ENCODE results near the gene NOL11.
"Not testable (repeated sequence)": the region's sequence is repeated elsewhere in the genome, so short reads cannot be mapped to it uniquely, and the experiment has no call there.

The NOL11 gene

DNA sequence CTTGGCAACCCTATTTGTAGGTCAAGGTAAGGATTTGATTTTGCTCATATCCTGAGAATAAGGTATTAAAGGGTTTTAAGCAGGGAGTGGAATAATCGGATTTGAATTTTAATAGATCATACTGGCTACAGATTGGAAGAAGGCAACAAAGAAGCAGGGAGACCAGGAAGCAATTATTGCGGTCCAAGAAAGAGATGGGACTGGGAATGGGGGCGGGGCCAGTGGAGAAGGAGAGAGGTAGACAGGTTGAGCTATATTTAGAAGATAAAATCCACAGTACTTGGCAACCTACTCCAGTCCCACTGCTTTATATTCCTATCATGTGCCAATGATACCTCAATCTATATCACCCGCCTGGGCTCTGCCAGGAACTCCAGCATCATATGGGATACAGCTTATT lies 5.8 kb upstream of the NOL11 start:
- no peak for DNase-seq

DNA sequence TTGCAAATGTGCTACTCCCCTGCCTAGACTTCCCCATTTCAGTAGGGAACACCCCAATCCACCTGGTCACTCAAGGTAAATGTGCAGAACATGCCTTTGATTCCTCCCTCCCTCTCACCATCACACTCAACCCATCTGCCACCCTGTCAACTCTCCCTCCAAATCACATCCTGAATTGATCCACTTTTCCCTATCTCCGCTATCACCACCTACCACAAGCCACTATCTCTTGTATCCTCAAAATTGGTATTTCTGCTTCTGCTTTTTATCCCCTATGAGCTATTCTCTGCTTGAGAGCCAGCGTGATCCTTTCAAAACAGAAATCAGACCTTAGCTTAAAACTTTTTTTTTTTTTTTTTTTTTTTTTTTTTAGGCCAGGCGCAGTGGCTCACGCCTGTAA lies 5.4 kb upstream of the NOL11 start:
- no peak for DNase-seq

DNA sequence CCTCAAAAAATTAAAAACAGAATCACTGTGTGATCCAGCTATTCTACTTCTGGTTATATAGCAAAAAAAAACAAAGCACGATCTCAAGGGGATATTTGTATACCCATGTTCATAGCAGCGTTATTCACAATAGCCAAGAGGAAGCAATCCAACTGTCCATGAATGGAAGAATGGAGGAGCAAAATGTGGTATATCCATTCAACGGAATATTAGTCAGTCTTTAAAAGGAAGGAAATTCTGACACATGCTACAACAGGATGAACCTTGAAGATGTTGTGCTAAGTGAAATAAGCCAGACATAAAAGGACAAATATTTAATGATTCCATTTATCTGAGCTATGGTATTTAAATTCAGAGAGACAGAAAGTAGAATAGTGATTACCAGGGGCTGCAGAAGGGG lies 4.6 kb upstream of the NOL11 start:
- DNase-seq, result no peak

DNA sequence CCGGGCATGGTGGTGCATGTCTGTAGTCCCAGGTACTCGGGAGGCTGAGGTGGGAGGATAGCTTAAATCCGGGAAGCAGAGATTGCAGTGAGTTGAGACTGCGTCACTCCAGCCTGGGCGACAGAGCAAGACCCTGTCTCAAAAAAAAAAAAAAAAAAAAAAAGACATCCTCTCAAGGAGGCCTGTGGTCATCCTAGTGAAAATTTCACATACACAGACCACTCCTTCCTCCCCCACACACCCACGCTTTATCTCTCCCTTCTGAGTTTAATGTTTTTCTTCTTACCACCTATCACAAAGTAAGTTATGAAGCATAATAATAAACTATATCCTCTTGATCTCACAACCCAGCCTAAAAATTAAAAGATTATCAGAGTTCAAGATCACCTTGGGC lies 1.3 kb upstream of the NOL11 start:
- DNase-seq, result no peak

DNA sequence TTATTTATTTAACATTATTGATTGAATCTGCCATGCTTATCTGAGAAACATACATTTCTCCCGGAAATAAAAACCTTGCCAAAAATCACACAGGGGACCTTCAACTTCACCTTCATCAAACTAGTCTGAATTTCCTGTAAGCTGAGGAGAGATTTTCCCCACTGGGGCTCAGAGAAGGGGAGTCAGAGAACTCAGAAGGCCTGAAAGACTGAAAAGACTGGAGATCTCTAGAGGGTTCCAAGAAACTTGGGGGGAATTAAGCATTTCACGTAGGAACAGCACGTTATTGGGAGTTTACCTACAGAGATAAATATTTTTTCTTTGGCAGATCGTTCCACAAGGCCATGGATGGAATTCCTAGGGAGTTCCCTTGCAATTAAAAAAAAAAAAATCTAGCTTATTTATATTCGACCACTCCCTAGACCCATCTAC lies 528 bp upstream of the NOL11 start:
- no peak for DNase-seq

DNA sequence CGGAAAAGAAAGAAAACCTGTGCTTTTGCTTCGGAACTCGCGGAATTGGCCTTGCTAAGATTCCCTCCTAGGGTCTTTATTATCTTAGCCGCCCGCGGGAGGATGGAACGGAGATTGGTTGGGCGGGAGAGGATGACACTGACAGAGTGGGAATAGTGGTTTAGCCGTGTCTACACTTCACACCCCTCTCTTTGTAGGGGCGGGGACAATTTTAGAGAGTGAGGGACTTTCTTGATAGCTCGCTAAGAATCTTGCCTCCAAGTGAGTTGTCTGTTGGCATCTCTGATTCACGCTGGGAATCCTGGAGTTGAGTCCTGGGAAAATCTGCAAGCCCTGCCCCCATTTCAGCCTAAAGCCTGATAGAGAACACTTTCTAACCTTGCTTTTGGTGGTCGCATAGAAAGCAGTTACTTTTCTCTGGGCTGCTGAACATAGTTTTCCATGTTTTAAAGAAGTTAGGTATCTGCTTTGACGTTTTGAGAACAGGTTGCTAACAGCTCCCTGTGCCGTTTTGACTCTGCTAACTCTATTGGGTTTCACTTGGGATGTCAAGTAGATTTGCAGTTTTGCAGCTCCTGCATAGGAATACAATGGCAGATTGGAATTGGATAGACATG lies 697 bp downstream of the NOL11 start:
- DNase-seq, result peak; percentile 42

DNA sequence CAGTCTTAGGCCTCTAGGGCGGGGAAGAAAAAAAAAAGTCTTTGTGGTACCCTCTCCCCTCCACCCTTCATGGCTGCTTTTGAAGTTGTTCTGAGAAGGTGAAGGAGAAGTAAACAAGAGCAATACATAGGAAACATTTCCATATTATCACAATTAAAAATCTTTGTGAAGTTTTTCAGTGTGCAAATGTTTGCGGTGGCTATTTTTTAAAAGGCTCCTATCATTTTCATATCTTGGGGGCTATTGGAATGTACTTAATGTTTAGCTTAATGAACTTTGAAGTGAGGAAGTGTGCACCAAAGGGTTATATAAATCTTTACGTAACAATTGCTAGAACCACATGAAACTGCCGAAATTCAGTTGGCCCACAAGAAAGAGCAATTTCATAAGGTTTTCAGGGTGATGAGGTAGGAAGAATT lies 7.6 kb downstream of the NOL11 start:
- DNase-seq, result no peak

DNA sequence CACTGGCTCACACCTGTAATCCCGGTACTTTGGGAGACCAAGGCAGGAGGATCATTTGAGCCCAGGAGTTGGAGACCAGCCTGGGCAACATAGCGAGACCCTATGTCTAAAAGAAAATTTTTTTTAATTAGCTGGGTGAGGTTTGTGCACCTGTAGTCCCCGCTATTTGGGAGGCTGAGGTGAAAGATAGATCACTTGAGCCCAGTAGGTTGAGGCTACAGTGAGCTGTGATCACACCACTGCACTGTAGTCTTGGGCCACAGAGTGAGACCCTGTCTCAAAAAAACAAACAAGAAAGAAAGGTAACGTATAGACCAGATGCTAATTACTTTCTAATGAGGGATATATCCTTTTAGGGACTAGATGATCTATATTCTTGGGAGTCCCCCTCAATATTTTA lies 8.1 kb downstream of the NOL11 start:
- no peak for DNase-seq

DNA sequence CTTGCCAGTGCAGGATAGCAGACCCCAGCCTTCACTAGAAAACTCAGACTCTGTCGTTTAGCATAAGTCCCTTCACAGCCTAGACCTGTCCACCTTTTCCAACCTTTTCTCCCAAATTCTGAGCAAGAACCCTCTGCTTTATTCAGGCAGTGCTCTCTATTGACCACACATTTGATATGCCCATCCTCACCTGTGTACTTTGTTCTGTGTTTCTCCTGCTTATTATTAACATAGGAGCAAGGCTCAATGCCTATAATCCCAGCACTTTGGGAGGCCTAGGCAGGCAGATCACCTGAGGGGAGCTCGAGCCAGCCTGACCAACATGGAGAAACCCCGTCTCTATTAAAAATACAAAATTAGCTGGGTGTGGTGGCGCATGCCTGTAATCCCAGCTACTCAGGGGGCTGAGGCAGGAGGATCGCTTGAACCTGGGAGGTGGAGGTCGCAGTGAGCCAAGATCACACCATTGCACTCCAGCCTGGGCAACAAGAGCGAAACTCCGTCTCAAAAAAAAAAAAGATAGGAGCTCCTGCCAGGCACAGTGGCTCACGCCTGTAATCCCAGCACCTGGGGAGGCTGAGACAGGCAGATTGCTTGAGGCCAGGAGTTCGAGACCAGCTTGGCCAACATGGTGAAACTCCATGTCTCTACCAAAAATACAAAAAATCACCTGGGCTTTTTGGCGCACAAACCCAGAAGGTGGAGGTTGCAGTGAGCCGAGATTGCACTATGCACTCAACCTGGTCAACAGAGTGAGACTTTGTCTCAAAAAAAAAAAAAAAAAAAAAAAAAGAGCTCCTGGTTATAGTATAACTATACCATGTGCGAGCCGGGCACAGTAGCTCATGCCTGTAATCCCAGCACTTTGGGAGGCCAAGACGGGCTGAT lies 9.7 kb downstream of the NOL11 start:
- DNase-seq, result not testable (repeated sequence)

DNA sequence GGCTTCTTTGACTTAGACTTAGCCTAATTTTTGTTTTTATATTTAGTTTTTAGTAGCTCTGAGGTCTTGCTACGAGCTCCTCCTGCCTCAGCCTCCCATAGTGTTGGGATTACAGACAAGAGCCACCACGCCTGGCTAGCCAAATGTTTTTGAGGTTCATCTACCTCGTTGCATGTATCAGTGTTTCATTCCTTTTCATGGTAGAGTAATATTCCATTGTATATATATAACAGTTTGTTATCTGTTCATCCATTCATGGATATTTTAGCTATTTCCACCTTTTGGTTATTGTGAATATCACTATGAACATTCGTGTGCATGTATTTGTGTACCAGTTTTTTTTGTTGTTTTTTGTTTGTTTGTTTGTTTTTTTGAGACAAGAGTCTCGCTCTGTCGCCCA lies 12.2 kb downstream of the NOL11 start:
- DNase-seq, result no peak

DNA sequence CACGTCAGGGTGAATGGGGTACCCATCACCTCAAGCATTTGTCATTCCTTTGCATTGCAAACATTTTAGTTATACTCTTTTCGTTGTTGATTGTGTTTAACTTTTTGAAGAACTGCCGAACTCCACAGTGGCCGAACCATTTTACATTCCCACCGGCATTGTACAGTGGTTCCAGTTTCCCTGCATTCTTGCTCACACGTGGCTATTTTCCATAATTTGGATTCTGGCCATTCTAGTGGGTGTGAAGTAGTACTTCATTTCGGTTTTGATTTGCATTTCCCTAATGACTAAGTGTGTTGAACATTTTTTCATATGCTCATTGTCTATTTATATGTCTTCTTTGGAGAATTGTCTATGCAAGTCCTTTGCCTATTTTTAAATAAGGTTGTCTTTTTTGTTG lies 13.0 kb downstream of the NOL11 start:
- no peak for DNase-seq

DNA sequence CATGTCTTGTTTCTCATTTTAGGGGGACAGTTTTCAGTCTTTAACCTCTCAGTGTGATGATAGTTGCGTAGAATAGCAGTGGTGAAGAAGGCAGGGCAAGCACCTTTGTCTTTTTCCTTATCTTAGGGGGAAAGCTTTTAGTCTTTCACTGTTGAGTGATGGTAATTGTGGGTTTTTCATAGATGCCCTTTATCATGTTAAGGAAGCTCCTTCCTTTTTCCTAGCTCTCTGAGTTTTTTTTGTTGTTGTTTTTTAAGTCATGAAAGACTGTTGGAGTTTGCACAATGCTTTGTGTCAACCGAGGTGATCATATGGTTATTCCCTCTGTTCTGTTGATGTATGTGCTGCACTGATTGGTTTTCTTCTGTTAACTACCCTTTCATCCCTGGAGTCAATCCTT lies 15.7 kb downstream of the NOL11 start:
- DNase-seq, result no peak

DNA sequence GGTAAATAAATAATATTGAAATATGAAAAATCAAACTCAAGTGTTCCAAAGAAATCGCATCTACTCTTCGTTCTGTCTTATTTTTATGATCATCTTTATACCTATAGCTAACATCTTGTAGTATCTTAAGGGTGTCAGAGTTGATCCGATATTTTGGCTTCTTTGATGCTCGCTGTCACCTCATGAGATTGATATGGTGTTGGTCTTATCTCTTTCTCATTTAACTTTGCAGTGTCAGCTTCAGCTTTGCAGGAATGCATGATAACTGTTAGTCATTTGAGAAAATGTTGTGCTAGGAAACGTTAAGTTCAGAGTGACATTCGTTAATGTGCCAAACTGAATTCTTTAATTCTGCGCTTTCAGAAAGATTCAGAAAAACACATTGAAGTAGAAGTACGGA lies 19.4 kb downstream of the NOL11 start:
- DNase-seq, result no peak

DNA sequence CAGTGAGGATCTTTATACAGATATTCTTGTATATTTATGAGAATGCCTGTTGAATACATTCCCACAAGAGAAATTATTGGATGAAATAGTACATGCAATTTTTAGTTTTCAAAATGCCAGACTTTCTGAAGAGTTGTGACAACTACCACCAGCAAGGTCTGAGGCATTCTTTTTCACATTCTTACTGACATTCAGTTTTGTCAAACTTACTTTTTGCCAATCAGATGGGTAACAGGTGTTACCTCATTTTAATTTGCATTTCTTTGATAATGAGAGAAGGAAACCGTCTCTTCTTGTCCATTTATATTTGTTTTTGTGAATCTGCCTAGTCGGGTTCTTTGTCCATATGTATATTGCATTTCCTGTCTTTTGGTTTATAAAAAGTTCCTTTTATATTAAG lies 24.3 kb downstream of the NOL11 start:
- no peak for DNase-seq

DNA sequence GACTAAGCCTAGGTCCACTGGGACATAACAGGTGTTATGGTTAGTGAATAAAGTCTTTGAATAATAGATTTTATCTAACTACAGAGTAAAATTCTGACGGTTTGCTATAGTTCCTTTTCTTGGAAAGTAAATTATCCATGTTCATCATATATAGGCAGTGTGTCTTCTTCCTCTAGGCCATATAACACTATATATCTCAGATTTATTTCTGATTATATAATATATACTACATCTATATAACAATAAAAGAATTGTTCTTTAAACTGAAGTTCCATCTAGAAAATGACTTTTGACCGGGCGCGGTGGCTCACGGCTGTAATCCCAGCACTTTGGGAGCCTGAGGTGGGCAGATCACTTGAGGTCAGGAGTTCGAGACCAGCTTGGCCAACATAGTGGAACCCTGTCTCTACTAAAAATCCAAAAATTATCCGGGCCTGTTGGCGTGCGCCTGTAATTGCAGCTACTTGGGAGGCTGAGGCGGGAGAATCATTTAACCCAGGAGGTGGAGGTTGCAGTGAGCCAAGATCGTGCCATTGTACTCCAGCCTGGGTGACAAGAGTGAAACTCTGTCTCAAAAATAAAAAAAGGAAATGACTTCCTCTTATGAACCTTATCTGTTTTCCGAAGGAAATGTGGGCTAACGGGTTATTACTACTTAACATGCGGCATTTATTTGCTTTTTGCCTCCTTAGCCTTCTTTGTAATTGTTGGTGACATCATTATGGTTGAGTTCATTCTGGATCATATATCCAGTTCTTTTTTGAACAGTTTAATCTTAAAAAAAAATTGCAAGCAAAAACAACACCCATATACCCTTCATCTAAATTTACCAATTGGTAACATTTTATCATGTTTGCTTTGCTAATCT lies 29.2 kb downstream of the NOL11 start:
- DNase-seq, result no peak

DNA sequence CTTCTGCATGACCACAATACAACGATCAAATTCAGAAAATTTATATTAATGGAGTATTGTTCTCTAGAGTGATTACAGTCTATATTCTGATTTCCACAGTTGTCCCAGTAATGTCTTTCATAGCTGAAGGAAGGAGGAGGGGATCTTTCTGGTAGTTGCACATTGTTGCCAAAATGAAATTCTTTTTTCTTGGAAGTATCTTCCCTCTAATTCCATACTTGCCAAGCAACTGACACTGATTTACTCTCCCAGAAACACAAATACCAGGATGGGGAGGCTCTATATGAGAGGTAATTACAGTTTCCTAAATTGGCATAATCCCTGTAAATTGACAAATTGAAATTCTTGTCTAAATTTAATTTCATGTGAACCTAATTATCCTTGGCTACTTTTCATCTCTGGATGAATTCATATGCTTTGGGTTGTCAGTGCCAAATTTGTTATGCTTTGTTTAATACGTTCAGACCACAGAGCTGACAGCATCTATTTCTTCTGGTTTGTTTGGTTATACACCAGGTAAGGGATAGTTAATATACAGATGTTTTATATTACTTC lies 30.0 kb downstream of the NOL11 start:
- DNase-seq, result no peak

DNA sequence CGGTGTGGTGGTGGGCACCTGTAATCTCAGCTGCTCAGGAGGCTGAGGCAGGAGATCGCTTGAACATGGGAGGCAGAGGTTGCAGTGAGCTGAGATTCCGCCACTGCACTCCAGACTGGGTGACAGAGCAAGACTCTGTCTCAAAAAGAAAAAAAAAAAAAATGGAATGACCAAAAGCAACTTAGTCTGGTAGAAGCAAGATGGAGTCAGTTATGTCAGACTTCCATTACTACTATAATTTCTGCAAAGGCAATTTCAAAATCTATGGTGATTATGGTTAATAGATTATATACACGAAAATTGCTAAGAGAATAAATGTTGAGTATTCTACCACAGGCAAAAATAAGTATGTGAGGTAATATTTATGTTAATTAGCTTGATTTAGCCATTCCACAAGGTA lies 32.3 kb downstream of the NOL11 start:
- no peak for DNase-seq

DNA sequence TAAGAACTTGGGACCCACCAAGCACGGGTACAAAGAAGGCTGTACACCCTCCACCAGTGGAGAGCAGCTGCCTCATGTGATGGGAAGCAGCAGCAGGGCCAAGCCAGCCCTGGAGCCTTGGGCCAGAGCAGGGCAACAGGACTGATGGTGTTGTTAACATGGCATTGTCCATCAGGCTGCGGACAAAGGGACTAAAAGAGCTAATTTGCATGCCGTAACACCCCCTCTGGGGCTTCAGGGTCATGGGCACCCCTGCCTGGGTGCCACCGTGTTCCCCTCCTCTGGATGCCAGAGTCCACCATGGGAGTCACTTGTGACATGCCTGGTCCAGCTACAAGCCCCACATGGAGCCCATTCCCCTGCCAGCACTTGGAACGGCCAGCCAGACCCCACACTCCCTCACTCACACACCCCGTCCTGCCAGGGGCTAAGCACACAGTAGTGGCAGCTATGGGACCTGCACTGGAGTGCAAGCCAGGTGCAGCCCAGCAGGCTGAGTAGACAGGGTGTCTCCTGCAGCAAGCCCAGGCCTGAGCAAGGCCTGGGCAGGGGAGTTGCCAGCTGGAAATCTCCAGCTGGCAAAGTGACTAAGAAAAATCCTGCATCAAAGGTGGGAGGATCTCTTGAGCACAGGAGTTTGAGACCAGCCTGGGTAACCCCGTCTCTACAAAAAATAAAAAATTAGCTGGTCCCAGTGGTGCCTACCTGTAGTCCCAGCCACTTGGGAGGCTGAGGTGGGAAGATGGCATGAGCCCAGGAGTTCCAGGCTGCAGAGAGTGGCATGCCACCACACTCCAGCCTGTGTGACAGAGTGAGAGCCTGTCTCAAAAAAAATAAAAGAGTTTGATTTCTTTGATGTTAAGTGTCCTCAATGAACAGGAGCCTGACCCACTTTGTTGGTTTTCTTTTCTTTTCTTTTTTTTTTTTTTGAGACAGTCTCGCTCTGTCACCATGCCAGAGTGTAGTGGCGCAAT lies 33.7 kb downstream of the NOL11 start:
- no peak for DNase-seq

DNA sequence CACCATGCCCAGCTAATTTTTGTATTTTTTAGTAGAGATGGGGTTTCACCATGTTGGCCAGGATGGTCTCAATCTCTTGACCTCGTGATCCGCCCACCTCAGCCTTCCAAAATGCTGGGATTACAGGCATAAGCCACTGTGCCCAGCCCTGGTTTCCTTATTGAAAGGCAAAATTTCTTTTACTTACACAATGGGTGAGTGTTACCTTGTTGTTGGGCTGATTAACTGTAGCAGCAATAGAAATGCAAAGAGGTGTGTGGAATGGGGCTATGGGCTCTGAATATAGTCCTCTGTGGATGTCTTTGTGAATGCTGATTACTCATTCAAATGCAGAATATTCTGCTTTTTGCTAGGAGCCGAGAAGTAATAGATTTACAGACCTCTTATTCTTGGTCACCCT lies 34.4 kb downstream of the NOL11 start:
- DNase-seq, result not testable (repeated sequence)

DNA sequence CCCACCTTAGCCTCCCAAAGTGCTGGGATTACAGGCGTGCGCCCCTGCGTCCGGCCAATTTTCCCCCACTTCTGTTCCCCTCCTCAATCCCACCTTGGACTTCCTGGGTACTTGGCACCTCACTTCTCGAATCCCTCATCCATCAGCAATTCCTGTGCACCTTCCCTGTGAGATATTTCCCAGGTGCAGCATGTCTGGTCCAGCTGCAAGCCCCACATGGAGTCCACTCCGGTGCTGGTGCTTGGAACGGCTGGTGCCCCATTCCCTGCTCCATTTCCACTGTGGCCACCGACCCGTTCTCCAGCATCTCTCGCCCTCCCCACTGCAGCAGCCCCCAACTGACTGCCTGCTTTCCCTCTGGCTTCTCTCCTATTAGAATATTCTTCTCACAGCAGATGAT lies 35.3 kb downstream of the NOL11 start:
- DNase-seq, result no peak

DNA sequence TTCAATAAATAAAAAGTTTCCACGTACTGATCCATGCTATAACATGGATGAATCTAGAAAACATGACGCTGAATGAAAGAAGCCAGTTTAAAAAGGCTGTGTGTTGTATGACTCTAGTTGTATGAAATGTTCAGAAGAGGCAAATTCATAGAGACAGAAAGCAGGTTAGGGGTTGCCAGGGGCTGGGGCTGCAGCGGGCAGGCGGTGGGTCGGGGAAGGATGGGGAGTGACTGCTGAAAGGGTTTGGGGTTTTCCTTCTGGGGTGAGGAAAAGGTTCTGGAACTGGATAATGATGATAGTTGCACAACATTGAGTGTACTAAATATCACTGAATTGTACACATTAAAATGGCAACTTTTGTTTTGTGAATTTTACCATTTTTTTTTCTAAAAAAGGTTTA lies 36.3 kb downstream of the NOL11 start:
- DNase-seq, result no peak

DNA sequence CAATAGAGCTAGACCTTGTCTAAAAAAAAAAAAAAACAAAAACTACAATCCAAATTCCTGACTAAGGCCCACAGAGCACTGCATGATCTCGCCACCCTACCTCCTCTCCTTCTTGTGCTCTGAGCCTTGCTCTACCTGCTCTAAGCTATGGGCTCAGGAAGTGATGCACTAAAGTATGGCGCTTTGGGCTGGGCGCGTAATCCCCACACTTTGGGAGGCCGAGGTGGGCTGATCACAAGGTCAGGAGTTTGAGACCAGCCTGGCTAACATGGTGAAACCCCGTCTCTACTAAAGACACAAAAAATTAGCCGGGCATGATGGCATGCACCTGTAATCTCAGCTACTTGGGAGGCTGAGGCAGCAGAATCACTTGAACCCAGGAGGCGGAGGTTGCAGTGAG lies 37.0 kb downstream of the NOL11 start:
- not testable (repeated sequence) for DNase-seq
